ENCODE measurements around the gene STPG2.

GRCh38 chr4:97662133-97662532 is 481.1 kb downstream of the STPG2 start:
- TF ChIP-seq CTCF (IDR thresholded peaks at IDR 0.05) = no peak
- TF ChIP-seq POLR2A (IDR thresholded peaks at IDR 0.05) = no peak
